HG03520 (cell line): ENCODE measurements around the gene PTEN.

Experiments
- ATAC-seq: cut with Tn5 transposase; IDR thresholded peaks from one replicate; pipeline ENCODE4 v1.9.1; 2021; ENCODE audit warnings: mild to moderate bottlenecking, moderate library complexity; ENCODE audit not compliant: unreplicated experiment

The PTEN gene

DNA sequence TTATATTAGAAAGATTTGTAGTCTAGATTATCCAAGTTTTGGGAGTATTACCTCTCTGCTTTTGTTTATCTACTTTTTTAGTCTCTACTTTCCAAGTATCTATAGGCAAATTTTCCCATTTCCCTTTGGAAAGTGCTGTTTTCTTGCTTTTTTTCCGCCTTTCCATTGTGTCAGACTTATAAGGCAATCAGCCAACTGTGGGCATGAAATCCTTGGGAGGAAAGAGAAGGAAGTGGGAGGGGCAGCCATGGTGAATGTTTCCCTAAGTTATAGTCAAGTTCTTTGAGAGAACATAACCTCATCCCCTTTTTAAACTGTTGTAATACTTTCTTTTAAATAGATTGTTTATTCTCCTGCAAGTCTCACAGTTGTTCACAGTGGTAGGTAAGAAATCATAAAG, 52.6 kb downstream of the PTEN start:
- ATAC-seq: no peak

DNA sequence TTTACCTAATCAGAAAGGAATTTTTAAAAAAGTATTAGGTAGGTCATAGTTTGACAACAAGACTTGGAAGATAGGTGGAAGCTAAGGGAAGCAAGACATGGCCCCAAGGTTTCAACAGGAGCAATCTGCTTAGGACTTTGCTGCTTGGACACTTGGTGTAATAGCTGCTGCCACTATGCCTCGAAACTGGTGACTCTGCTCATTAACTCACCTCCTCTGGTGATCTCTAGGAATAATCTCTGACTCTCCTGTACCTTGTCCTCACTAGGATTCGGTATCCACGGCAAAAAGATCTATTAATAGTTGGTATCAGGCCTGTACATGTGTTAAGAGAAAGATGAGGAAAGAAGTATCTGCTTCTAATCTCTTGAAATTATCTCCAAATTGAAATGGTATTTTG, 53.1 kb downstream of the PTEN start:
- ATAC-seq: no peak

DNA sequence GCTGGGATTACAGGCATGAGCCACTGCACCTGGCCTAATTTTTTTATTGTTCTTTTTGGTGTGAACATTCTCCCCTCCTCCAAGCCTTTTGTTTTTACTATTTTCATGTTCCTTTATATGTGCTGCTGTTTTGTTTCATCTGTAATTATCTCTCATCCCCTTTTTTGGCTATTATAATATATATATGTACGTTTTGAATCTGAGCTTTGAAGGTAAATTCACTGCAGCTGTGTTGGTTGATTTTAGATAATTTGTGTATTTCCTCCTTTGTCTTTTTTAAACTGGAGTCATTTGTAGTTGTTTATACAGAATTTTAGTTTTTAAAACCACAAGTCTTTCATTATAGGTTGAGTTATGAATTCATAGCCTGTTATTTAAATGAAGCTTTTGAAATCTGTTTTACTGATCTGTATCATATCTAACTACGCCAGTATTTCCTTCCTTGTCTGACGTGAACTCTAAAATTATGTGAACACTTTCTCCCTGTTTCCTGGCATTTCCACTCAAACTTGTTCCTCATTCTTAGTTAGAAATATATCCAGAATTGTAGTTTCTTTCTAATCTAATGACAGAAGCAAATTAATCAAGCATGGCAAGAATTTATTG, 54.9 kb downstream of the PTEN start:
- no peak for ATAC-seq

DNA sequence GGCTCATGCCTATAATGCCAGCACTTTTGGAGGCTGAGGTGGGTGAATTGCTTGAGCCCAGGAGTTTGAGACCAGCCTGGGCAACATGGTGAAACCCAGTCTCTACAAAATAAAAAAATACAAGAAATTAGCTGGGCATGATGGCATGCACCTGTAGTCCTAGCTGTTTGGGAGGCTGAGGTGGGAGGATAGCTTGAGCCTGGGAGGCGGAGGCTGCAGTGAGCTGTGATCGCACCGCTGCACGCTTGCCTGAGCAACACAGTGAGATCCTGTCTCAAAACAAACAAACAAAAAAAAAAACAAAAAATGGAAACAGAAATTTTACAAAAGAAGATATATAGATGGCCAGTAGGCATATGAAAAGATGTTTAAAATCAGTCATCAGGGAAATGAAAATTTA, 57.1 kb downstream of the PTEN start:
- no peak for ATAC-seq

DNA sequence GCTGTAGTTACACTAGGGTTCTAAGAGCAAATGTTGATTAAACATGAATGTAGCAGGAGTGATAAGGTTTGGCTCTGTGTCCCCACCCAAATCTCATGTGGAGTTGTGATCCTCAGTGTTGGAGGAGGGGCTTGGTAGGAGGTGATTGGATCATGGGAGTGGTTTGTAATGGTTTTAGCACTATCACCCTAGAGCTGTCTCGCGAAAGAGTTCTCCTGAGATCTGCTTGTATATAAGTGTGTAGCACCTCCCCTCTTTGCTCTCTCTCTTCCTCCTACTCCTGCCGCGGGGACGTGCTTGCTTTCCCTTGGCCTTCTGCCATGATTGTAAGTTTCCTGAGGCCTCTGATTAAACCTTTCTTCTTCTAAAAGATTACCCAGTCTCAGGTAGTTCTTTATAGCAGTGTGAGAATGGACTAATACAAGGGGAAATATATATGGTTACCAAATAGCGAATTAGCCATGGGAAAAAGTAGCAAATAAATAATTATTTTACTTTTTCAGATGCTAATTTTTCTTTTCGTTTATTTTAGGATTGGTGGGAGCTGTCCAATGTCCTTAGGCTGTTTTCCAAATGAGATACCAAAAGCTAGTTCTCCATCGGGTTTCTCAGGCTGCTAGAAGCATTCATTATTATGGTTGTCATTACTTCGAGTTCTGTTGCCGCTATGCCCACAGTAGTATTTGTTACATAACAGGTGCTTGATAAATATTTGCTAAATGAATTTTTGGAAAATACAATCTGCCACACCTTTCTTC, 58.7 kb downstream of the PTEN start:
- no peak for ATAC-seq

DNA sequence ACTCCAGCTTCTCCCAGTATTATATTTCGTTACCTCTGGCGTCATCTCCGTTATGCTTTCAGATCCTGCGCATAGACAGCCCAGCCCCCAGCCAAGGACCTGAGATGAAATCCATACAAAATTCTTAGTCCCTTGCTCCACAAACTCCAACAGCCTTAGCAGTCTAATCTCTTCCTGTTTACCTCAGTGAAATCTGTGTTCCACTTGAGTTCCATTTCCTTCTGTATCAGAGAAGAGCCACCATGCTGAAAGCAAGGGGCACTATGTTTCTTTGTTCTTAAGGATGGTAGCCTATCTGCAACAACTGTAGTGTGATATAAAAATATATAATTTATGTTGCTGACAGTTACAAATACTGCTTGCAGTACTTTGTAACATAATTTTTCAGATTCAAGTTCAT, 59.8 kb downstream of the PTEN start:
- ATAC-seq: no peak

DNA sequence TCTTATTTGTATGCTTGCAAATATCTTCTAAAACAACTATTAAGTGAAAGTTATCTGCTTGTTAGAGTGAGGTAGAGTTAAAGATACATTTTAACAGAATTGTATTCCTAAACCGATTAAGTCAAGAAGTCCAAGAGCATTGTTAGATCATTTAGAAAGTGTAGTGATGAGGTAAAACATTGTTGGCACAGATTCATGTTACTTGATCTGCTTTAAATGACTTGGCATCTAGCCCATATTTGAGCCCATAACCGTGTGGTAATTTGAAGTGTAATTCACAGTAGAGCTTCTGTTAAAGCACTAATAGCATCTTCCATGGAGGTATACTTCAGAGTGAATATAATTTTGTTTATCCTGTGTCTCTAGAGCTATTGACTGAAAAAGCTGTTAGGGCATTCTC, 62.1 kb downstream of the PTEN start:
- no peak for ATAC-seq

DNA sequence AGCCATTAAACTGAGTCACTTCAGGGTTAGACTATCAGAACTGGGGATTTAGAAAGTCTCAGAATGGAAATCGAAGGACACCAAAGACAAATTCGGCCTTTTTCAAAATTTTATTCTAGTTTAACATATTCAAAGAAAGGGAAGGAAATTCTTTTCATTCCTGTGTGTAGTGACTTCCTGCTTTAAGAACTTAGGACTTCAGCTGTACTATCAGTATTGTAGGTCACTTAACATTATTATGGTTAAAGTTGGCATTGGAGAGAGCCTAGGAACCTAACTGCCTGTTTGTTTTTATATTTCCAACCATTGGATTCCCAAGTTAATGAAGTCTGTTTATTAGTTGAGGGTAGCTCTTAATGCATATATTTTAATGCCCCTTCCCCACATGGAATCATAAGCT, 63.7 kb downstream of the PTEN start:
- no peak for ATAC-seq

DNA sequence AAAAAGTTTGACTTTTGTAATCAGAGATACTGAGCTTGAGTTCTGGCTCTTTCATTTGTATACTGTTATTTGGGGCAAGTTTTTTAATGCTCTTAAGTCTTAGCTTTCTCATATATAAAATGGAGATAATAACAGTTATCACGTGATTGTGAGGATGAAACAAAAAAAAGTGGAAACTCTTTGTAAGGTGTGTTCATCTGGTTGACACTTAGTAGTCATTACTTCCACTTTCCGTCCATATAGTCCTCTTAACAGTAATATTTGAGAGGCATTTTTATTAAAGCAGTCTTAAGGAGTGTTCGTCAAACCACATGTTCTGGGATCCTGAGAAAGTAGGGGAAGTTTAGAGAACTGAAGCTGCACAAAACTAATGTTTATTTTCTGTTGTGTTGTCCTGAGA, 65.6 kb downstream of the PTEN start:
- ATAC-seq: no peak

DNA sequence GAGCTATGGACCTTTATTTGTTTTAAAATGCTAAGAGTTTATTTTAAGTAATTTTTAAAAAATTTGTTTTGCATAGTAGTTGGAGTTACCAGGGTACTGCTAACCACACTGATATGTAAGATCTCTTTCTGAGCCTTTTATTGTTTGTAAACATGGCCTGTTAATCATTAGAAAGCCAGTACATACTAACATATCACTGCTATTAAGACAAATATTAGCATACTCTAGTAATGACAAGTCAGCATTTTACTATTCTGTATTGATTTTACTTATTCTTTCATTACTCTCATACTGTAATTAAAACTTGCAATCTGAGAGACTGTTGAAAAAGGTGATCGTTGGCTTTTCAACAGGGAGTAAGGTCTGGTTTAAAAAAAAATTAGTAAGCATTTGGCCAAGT, 66.7 kb downstream of the PTEN start:
- no peak for ATAC-seq

DNA sequence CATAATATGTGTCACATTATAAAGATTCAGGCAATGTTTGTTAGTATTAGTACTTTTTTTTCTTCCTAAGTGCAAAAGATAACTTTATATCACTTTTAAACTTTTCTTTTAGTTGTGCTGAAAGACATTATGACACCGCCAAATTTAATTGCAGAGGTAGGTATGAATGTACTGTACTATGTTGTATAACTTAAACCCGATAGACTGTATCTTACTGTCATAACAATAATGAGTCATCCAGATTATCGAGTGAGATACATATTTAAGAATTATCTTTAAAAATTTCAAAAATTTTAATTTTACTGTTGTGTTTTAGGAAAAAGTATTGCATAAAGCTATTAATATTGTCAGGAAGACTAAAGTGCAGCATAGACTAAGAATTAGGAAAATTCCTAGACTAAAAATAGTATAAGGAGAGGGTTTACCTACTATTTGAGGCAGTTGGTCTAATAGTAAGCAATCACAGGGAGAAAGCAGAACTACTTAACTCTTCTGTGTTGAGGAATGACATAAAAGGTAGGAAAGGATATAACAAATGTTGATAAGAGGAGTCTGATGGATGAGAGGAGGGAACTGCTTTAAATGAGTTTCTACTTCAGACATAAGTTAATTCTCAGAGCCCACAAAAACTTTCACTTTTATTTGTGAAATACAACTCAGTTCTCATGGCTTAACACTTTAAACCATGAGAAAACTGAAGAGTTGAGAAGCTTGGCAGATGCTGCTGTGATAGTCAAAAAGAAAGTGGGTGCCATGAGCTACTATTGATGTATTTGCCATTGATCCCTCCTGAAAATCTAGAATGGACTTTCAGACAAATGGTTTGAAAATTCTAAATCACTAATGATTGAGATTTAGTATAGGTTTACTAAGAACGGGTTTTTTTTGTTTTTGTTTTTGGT, 67.8 kb downstream of the PTEN start:
- ATAC-seq: no peak

DNA sequence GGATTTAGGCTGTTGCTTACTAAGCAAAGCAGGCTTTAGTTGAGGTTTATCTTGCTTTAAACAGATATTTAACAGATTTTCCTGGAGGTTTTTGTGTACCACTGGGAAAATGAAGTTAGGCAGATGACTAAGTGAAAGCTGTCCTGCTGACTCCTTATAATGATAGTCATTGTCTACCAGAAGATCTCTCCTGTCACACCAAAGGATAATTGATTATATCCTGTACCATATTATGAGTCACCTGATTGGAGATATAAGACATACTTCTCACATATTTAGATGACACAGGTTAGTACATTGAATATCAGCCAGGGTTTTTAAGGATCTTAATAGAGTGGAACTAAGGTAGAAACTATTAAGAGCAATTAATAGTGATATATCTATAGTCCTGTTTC, 68.4 kb downstream of the PTEN start:
- ATAC-seq: no peak

DNA sequence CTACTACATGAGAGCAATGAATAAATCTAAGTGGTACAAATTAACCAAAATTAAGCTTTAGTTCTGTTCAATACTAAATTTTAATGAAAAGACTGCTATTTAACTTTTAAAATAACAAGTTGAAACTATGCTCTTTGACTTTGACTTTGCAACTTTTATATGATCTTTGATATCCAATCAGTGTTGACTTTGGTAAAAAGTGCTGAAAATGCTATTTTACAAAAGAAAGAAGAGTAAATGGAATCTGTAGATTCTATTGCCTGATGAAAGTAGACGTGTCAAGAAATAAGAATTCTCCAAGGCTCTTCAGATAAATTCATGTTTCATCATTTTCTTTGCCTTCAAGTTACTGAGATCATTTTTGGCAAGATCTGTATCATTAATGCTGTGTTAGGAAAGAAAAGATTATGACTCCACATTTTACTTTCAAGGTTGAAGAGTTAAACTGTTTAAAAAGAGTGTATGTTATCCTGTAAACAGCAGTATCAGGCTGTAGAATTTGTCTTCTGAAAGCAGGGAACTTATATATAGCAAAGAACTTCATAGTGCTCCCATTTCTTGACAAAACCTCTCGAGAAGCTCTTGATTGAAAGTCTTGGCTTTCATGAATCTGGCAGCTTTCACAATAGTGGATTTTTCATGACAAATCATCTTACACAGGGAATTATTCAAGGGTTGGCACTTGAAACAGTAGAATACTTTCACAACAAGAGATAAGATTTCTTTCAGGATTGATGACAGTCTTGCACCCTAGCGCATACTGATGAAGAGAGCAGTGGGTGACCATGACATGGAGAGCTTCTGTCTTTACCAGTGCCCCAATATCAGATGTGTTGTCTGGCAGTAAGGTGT, 72.1 kb downstream of the PTEN start:
- no peak for ATAC-seq

DNA sequence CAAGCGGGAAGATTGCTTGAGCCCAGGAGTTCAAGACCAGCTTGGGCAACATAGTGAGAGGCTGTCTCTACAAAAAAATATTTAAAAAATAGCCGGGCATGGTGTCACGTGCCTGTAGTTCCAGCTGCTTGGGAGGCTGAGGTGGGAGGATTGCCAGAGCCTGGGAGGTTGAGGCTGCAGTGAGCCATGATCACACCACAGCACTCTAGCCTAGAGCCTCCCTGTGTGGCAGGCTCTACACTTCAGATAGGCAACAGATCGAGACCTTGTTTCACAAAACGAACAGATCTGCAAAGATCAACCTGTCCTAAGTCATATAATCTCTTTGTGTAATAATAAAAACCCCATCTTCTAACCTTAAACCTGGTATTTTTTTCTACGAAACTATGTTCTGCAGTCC, 76.8 kb downstream of the PTEN start:
- ATAC-seq: no peak

DNA sequence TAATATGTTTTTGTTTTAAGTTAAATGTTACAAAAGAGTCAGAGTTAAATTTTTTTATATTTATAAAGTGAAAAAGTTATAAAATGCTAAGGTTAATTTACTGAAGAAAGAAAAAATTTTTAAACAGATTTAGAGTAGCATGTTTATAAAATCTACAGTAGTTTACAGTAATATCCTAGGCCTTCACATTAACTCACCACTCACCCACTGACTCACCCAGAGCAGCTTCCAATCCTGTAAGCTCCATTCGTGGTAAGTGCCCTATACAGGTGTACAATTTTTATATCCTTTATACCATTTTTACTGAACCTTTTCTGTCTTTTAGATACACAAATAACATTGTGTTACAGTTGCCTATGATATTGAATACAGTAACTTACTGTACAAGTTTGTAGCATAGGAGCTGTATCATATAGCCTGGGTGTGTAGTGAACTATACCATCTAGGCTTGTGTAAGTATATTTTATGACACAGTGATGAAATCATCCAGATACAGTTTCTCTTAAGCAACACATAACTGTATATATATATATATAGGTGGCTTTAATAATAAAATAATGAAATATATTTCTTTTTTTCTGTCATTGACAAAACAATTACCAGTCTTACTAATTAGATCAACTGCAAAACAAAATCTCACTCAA, 79.6 kb downstream of the PTEN start:
- ATAC-seq: no peak

DNA sequence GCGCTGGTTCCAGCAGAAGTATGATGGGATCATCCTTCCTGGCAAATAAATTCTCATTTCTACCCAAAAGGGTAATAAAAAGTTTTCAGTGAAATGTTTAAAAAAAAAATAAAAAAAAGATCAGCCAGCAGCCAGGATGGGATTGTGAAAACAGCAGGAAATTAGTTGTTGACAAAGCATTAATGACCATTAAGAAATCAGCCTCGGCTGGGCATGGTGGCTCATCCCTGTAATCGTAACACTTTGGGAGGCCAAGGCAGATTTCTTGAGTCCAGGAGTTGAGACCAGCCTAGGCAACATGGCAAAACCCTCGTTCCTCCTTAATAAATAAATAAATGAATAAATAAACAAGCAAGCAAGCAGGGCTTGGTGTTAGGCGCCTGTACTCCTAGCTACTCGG, 82.6 kb downstream of the PTEN start:
- ATAC-seq: no peak

DNA sequence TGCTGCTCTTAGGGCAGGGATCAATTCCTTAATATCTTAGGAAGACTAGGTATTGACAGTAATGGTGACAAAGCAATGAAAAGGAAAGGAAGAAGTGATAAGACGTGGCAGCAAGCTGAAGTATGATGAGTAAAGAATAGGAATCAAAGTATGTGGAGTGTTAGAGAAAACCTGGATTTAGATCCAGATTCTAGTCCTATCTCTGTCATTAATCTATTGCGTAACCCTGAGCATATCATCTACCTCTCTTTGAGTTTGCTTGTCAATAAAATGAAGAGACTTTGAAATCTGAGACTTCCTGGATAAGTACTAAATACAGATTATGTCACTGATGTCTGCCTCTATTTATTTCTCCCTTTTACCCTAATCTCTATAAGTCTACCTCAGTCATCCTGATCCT, 89.2 kb downstream of the PTEN start:
- no peak for ATAC-seq

DNA sequence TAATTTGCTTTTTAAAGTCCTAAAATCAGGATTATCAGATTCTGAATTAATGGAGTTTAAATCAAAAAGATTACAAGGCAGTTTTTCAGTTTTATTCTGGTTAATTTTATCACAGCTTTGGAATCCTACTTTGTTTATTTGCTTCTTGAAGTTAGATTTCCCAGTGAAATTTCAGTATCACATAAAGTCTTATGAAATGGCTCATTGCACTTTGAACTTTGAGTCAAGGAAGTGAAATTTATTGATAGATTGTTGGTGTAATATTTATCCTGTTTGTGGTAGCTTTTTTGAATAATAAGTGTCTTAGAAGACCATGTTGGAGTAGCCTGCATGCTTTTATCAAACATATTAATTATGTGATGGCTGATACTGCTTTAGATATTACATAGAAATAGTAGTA, 92.6 kb downstream of the PTEN start:
- ATAC-seq: no peak

DNA sequence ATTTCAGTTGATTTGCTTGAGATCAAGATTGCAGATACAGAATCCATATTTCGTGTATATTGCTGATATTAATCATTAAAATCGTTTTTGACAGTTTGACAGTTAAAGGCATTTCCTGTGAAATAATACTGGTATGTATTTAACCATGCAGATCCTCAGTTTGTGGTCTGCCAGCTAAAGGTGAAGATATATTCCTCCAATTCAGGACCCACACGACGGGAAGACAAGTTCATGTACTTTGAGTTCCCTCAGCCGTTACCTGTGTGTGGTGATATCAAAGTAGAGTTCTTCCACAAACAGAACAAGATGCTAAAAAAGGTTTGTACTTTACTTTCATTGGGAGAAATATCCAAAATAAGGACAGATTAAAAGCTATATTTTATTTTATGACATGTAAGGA, 94.3 kb downstream of the PTEN start:
- no peak for ATAC-seq

DNA sequence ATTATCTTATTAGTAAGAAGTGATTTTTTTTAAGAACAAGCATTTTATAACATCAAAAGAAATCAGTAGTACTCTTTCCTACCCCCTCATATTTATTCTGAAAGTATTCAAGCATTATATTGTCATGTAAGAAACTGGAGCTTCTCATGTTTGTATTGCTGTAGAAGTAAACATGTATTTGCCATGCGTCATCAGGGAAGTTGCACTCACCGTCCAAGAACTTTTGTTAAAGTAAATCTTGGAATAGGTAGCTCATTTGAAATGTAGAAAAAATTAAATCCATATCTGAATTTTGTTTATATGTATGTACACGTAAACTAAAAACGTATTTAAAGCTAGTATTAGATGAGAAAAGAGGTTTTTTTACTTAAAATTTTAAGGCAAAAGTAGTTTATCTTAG, 96.8 kb downstream of the PTEN start:
- ATAC-seq: no peak

DNA sequence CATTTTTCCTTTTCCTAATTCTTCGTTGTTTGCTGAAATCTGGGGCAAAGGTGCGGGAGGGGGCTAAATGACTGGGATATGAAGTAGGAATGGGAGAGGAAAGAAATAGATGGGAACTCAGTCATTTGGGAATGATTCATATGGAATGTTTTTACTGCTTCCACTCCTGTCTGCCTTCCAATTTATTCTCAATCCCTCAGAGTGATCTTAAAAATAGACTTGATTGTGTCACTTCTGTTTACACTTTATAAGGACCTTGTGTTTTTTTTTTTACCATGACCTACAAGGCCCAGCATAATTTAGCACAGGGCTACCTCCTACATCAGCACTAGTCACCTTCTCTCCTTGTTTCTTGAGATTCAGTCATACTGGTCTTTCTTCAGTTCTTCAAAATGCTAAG, 97.9 kb downstream of the PTEN start:
- no peak for ATAC-seq
